Natural killer cell treated with Interleukin-12 subunit alpha and Interleukin-12 subunit beta and Interleukin-15 and Interleukin-18, amount 100 ng/mL, for 72 hours (primary cell): ENCODE data around the gene ODC1. TPM values are rescaled to one million over a fixed set of nuclear protein-coding genes. Genes with fewer than 3 reads are reported as not detected.
"Not testable (repeated sequence)": the region's sequence is repeated elsewhere in the genome, so short reads cannot be mapped to it uniquely, and the experiment has no call there.

Experiments
- ATAC-seq, 2 donors: fragments of 150-1000 bp; cut with Tn5 transposase in 1 of 2; sonication (Bioruptor Pico), chemical (Tn5 transposase) in 1 of 2; 2 replicates each; pipeline ENCODE4 v1.10.0; 2021
- DNase-seq: peaks from one replicate; pipeline ENCODE4 v3.0.0; 2022; ENCODE audit warnings: low spot score
- H3K27ac Mint-ChIP-seq, 2 donors: 1 replicate in 1 of 2; 2 replicates in 1 of 2; pipeline ENCODE4 v1.8.0; 2022; ENCODE audit warnings: mixed read lengths in 2 of 2, mild to moderate bottlenecking in 1 of 2, moderate library complexity in 1 of 2
- H3K27me3 Mint-ChIP-seq, 2 donors: 1 replicate in 1 of 2; 2 replicates in 1 of 2; pipeline ENCODE4 v1.8.0; 2022; ENCODE audit warnings: mixed read lengths in 2 of 2
- H3K36me3 Mint-ChIP-seq: one replicate; pipeline ENCODE4 v1.8.0; 2022; ENCODE audit warnings: mixed read lengths
- H3K4me1 Mint-ChIP-seq, 2 donors: 1 replicate in 1 of 2; 2 replicates in 1 of 2; pipeline ENCODE4 v1.8.0; 2022; ENCODE audit warnings: low read depth in 2 of 2, mixed read lengths in 2 of 2, mild to moderate bottlenecking in 1 of 2
- H3K4me3 Mint-ChIP-seq: one replicate; pipeline ENCODE4 v1.8.0; 2022; ENCODE audit warnings: mixed read lengths
- H3K9me3 Mint-ChIP-seq: 2 replicates; pipeline ENCODE4 v1.8.0; 2022; ENCODE audit warnings: mixed read lengths
- total RNA-seq, 2 donors: library from RNA; stranded (reverse); gene quantifications; one replicate each; pipeline ENCODE4 v1.2.3, GENCODE V29; 2022

Gene ODC1
- total RNA-seq, 2 donors from 2014 or later: 91.5 to 206 TPM

- Mint-ChIP-seq H3K4me3 (no peak overlapping the region), H3K27me3 (peaks cover 7 to 12% of the 10 kb centered on the region in 2 donors), H3K27ac (no peak overlapping the region), H3K9me3 (no peaks in the 10 kb centered on the region), H3K4me1 (peaks cover 0 to 5% of the 10 kb centered on the region in 2 donors), H3K36me3 (no peaks in the 10 kb centered on the region)
- DNase-seq (no peak), ATAC-seq (no peak)
Measured at GRCh38 chr2:10454505-10454904, 6.4 kb upstream of the ODC1 start.

- peaks cover 4 to 7% of the 10 kb centered on the region in 2 donors for H3K27me3 Mint-ChIP-seq
- DNase-seq (peak; percentile 53), ATAC-seq (peak in 1 of 2 donors; percentile 2)
- H3K4me3 Mint-ChIP-seq: no peak overlapping the region
- H3K27ac Mint-ChIP-seq: no peak overlapping the region
- H3K36me3 Mint-ChIP-seq: no peaks in the 10 kb centered on the region
- no peaks in the 10 kb centered on the region for H3K9me3 Mint-ChIP-seq
- peaks cover 0 to 3% of the 10 kb centered on the region in 2 donors for H3K4me1 Mint-ChIP-seq
Measured at GRCh38 chr2:10453905-10454298, 5.8 kb upstream of the ODC1 start.

GRCh38 chr2:10452956-10453904 lies 5.1 kb upstream of the ODC1 start:
- DNase-seq (peak; percentile 57), ATAC-seq (no peak)
- no peak overlapping the region for H3K4me3 Mint-ChIP-seq
- no peaks in the 10 kb centered on the region for H3K36me3 Mint-ChIP-seq
- H3K9me3 Mint-ChIP-seq: no peaks in the 10 kb centered on the region
- H3K4me1 Mint-ChIP-seq: peaks cover 0 to 2% of the 10 kb centered on the region in 2 donors
- no peak overlapping the region for H3K27ac Mint-ChIP-seq
- H3K27me3 Mint-ChIP-seq: peaks cover under 1 to 3% of the 10 kb centered on the region in 2 donors

- Mint-ChIP-seq H3K27me3 (no peaks in the 10 kb centered on the region), H3K4me1 (peaks cover 3 to 4% of the 10 kb centered on the region in 2 donors), H3K4me3 (no peak overlapping the region), H3K27ac (no peak overlapping the region), H3K9me3 (no peaks in the 10 kb centered on the region), H3K36me3 (no peaks in the 10 kb centered on the region)
- ATAC-seq (no peak), DNase-seq (peak; percentile 44)
Measured at GRCh38 chr2:10452312-10452711, 4.2 kb upstream of the ODC1 start.

GRCh38 chr2:10451819-10452218 lies 3.7 kb upstream of the ODC1 start:
- DNase-seq (peak; percentile 37), ATAC-seq (no peak)
- no peaks in the 10 kb centered on the region for H3K27me3 Mint-ChIP-seq
- H3K27ac Mint-ChIP-seq: no peak overlapping the region
- H3K9me3 Mint-ChIP-seq: no peaks in the 10 kb centered on the region
- no peaks in the 10 kb centered on the region for H3K36me3 Mint-ChIP-seq
- H3K4me1 Mint-ChIP-seq: peaks cover 6 to 7% of the 10 kb centered on the region in 2 donors
- H3K4me3 Mint-ChIP-seq: no peak overlapping the region

GRCh38 chr2:10449838-10450691 lies 1.9 kb upstream of the ODC1 start:
- H3K27me3 Mint-ChIP-seq: no peaks in the 10 kb centered on the region
- H3K27ac Mint-ChIP-seq: no peak overlapping the region

GRCh38 chr2:10449486-10449831 lies 1.3 kb upstream of the ODC1 start:
- ATAC-seq: no peak
- peak overlapping the region; percentile 68 for H3K4me3 Mint-ChIP-seq
- no peak for DNase-seq

More at GRCh38 chr2:10449838-10450691, 1.9 kb upstream of the ODC1 start:
- DNase-seq: no peak
- H3K36me3 Mint-ChIP-seq: peaks cover under 1% of the 10 kb centered on the region
- peaks cover 6 to 7% of the 10 kb centered on the region in 2 donors for H3K4me1 Mint-ChIP-seq
- H3K4me3 Mint-ChIP-seq: peak overlapping the region; percentile 68
- no peaks in the 10 kb centered on the region for H3K9me3 Mint-ChIP-seq
- no peak for ATAC-seq

GRCh38 chr2:10448576-10449485 lies 704 bp upstream of the ODC1 start:
- H3K36me3 Mint-ChIP-seq: peaks cover 13% of the 10 kb centered on the region
- H3K4me1 Mint-ChIP-seq: peaks cover 12 to 18% of the 10 kb centered on the region in 2 donors
- ATAC-seq (peak in 1 of 2 donors; percentile 82), DNase-seq (peak; percentile 94)
- H3K27ac Mint-ChIP-seq: peak overlapping the region; percentile 51 to 56
- peak overlapping the region; percentile 68 for H3K4me3 Mint-ChIP-seq
- H3K9me3 Mint-ChIP-seq: no peaks in the 10 kb centered on the region
- no peaks in the 10 kb centered on the region for H3K27me3 Mint-ChIP-seq

More at GRCh38 chr2:10449486-10449831, 1.3 kb upstream of the ODC1 start:
- Mint-ChIP-seq H3K27ac (peak overlapping the region; percentile 51 to 56), H3K27me3 (no peaks in the 10 kb centered on the region), H3K9me3 (no peaks in the 10 kb centered on the region), H3K4me1 (peaks cover 12% of the 10 kb centered on the region in 2 donors), H3K36me3 (peaks cover 6% of the 10 kb centered on the region)

GRCh38 chr2:10447300-10447894 lies 730 bp downstream of the ODC1 start:
- peaks cover 12 to 20% of the 10 kb centered on the region in 2 donors for H3K4me1 Mint-ChIP-seq
- no peaks in the 10 kb centered on the region for H3K27me3 Mint-ChIP-seq
- peak overlapping the region; percentile 47 to 73 for H3K27ac Mint-ChIP-seq
- H3K4me3 Mint-ChIP-seq: peak overlapping the region; percentile 84
- peaks cover 24% of the 10 kb centered on the region for H3K36me3 Mint-ChIP-seq
- DNase-seq (no peak), ATAC-seq (peak; percentile 17 to 18)
- no peaks in the 10 kb centered on the region for H3K9me3 Mint-ChIP-seq

GRCh38 chr2:10446631-10447030 lies 1.5 kb downstream of the ODC1 start:
- Mint-ChIP-seq H3K4me3 (peak overlapping the region; percentile 84), H3K27me3 (no peaks in the 10 kb centered on the region), H3K27ac (no peak overlapping the region), H3K4me1 (peaks cover 12 to 20% of the 10 kb centered on the region in 2 donors), H3K36me3 (peaks cover 31% of the 10 kb centered on the region), H3K9me3 (no peaks in the 10 kb centered on the region)
- ATAC-seq: no peak
- DNase-seq: no peak

- Mint-ChIP-seq H3K4me3 (no peak overlapping the region), H3K9me3 (no peaks in the 10 kb centered on the region), H3K36me3 (peaks cover 35% of the 10 kb centered on the region), H3K27ac (peak overlapping the region in 1 of 2 donors; percentile 10), H3K27me3 (no peaks in the 10 kb centered on the region), H3K4me1 (peaks cover 10 to 20% of the 10 kb centered on the region in 2 donors)
- ATAC-seq (no peak), DNase-seq (no peak)
Measured at GRCh38 chr2:10444463-10444862, 3.7 kb downstream of the ODC1 start.

- not testable (repeated sequence) for H3K27me3 Mint-ChIP-seq, H3K4me3 Mint-ChIP-seq, H3K27ac Mint-ChIP-seq, H3K9me3 Mint-ChIP-seq, DNase-seq, ATAC-seq
- peaks cover 10 to 20% of the 10 kb centered on the region in 2 donors for H3K4me1 Mint-ChIP-seq
- H3K36me3 Mint-ChIP-seq: peaks cover 35% of the 10 kb centered on the region
Measured at GRCh38 chr2:10442469-10443126, 5.5 kb downstream of the ODC1 start.
